Naive B cell (primary cell): ENCODE results near the gene PPP1R15A. TPM values are rescaled to one million over a fixed set of nuclear protein-coding genes. Genes with fewer than 3 reads are reported as not detected.
"Not testable (repeated sequence)": the region's sequence is repeated elsewhere in the genome, so short reads cannot be mapped to it uniquely, and the experiment has no call there.

Source experiments
- ATAC-seq, 2 donors: fragments of 150-1000 bp; cut with Tn5 transposase; 2 replicates each; pipeline ENCODE4 v1.10.0; 2021; ENCODE audit warnings: low read depth in 2 of 2, mild to moderate bottlenecking in 2 of 2, moderate library complexity in 2 of 2
- DNase-seq: peaks from one replicate; pipeline ENCODE4 v3.0.0; 2022
- H3K27ac Mint-ChIP-seq, 6 donors: one replicate each; pipeline ENCODE4 v1.8.0; 2020 to 2022; ENCODE audit warnings: mild to moderate bottlenecking in 6 of 6, mixed read lengths in 6 of 6, moderate library complexity in 5 of 6, inconsistent platforms in 2 of 6
- H3K27me3 Mint-ChIP-seq, 3 donors: one replicate each; pipeline ENCODE4 v1.8.0; 2021 to 2022; ENCODE audit warnings: mixed read lengths in 3 of 3, mild to moderate bottlenecking in 1 of 3
- H3K36me3 Mint-ChIP-seq, 2 donors: one replicate each; pipeline ENCODE4 v1.8.0; 2020 to 2022; ENCODE audit warnings: mixed read lengths in 2 of 2, inconsistent platforms in 1 of 2, mild to moderate bottlenecking in 1 of 2
- H3K4me1 Mint-ChIP-seq, 3 donors: one replicate each; pipeline ENCODE4 v1.8.0; 2020 to 2022; ENCODE audit warnings: mixed read lengths in 3 of 3, inconsistent platforms in 1 of 3, mild to moderate bottlenecking in 1 of 3, moderate library complexity in 1 of 3
- H3K4me3 Mint-ChIP-seq, 8 donors: one replicate each; pipeline ENCODE4 v1.8.0; 2020 to 2022; ENCODE audit warnings: mild to moderate bottlenecking in 8 of 8, mixed read lengths in 8 of 8, moderate library complexity in 8 of 8, inconsistent platforms in 2 of 8
- H3K9me3 Mint-ChIP-seq, 7 donors: one replicate each; pipeline ENCODE4 v1.8.0; 2020 to 2022; ENCODE audit warnings: mixed read lengths in 7 of 7, mild to moderate bottlenecking in 5 of 7, inconsistent platforms in 2 of 7, moderate library complexity in 1 of 7
- polyA plus RNA-seq, 6 donors: library from polyadenylated mRNA; unstranded; fragments of 300-500 nt; fragmentation: Illumina TruSeq; gene quantifications; one replicate each; pipeline ENCODE4 v1.2.3, GENCODE V29; 2021; ENCODE audit warnings: low read depth in 6 of 6

The PPP1R15A gene
- polyA plus RNA-seq, 6 donors from 2014 or later, result 98.9 to 436 (median 172) TPM

- no peak for ATAC-seq
- no peak for DNase-seq
- H3K4me1 Mint-ChIP-seq, result peaks cover 1 to 6% (median 3%) of the 10 kb centered on the region in 3 donors
- peaks cover 0 to 2% (median 0%) of the 10 kb centered on the region in 7 donors for H3K9me3 Mint-ChIP-seq
- peaks cover 2% of the 10 kb centered on the region in 2 donors for H3K36me3 Mint-ChIP-seq
- H3K4me3 Mint-ChIP-seq, result peak overlapping the region in 1 of 8 donors; percentile 11
- H3K27ac Mint-ChIP-seq, result peak overlapping the region in 2 of 6 donors; percentile 33 to 38
- H3K27me3 Mint-ChIP-seq, result peaks cover 0 to 9% (median 0%) of the 10 kb centered on the region in 3 donors
These were observed 5.0 kb upstream of the PPP1R15A start for GRCh38 chr19:48867123-48867745.

DNA sequence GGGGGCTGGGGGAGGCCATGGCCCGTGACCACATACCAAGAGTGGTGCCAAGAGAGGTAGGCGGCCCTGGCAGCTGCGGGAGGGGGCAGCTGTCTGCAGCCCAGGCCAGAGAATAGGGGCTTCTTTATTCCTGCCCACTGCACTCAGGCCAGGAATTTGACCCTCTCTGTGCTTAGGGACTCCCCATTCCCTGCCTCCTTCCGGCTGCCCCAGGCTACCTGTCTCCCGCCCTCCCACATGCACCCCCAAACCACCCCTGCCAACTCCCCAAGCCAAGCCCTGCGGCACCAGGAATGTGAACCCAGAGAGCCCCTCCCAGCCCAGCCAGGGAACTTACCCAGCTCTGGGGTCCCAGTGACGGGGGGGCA lies 4.5 kb upstream of the PPP1R15A start:
- DNase-seq, result no peak
- Mint-ChIP-seq H3K27ac (peak overlapping the region in 2 of 6 donors; percentile 4 to 54), H3K27me3 (peaks cover 0 to 9% (median 0%) of the 10 kb centered on the region in 3 donors), H3K36me3 (peaks cover 4 to 7% of the 10 kb centered on the region in 2 donors), H3K4me1 (peaks cover 6 to 11% (median 7%) of the 10 kb centered on the region in 3 donors), H3K4me3 (no peak overlapping the region), H3K9me3 (peaks cover 0 to 4% (median 0%) of the 10 kb centered on the region in 7 donors)
- no peak for ATAC-seq

- no peak for DNase-seq
- peak within 1 kb of the TSS in 3 of 6 donors; percentile 4 to 67 (median 33) for H3K27ac Mint-ChIP-seq
- peaks cover 12 to 17% (median 13%) of the 10 kb centered on the region in 3 donors for H3K4me1 Mint-ChIP-seq
- H3K27me3 Mint-ChIP-seq, result peaks cover 0 to 9% (median 0%) of the 10 kb centered on the region in 3 donors
- ATAC-seq, result no peak
- peak within 1 kb of the TSS in 2 of 8 donors; percentile 16 to 40 for H3K4me3 Mint-ChIP-seq
- H3K9me3 Mint-ChIP-seq, result peaks cover 0 to 4% (median 0%) of the 10 kb centered on the region in 7 donors
- H3K36me3 Mint-ChIP-seq, result peaks cover 5 to 12% of the 10 kb centered on the region in 2 donors
These were observed 3.9 kb upstream of the PPP1R15A start, which contains the start of gene PLEKHA4 for GRCh38 chr19:48868114-48868886. Gene PLEKHA4 (minus strand): TSS chr19:48868617. CDS start chr19:48867620, 997 bp downstream.

DNA sequence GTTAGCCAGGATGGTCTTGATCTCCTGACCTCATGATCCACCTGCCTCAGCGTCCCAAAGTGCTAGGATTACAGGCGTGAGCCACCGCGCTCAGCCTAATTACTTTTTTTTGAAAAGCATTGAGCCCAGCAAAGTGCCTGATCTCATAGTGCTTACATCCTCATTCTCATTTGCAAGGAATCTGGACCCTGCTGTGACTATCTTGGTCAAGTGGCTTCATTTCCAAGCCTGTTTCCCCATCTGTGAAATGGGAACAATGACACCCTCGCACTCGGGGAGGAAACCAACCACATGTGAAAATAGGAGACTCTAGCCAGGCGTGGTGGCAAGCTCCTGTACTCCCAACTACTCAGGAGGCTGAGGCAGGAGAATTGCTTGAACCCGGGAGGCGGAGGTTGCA lies 2.2 kb upstream of the PPP1R15A start:
- Mint-ChIP-seq H3K27me3 (peaks cover 0 to 9% (median 0%) of the 10 kb centered on the region in 3 donors), H3K36me3 (peaks cover 18 to 26% of the 10 kb centered on the region in 2 donors), H3K4me1 (peaks cover 29 to 31% (median 31%) of the 10 kb centered on the region in 3 donors), H3K9me3 (peaks cover 0 to 4% (median 0%) of the 10 kb centered on the region in 7 donors), H3K27ac (no peak overlapping the region), H3K4me3 (peak overlapping the region in 2 of 8 donors; percentile 26 to 33)
- no peak for DNase-seq
- no peak for ATAC-seq

GRCh38 chr19:48871471-48872181 lies 595 bp upstream of the PPP1R15A start:
- peak overlapping the region; percentile 99 to 100 (median 100) for H3K27ac Mint-ChIP-seq
- H3K4me1 Mint-ChIP-seq, result peaks cover 45 to 47% (median 46%) of the 10 kb centered on the region in 3 donors
- ATAC-seq, H3K27me3 Mint-ChIP-seq, DNase-seq, H3K9me3 Mint-ChIP-seq: not testable (repeated sequence)
- H3K36me3 Mint-ChIP-seq, result peaks cover 18 to 33% of the 10 kb centered on the region in 2 donors
- H3K4me3 Mint-ChIP-seq, result peak overlapping the region; percentile 98 to 100 (median 100)

DNA sequence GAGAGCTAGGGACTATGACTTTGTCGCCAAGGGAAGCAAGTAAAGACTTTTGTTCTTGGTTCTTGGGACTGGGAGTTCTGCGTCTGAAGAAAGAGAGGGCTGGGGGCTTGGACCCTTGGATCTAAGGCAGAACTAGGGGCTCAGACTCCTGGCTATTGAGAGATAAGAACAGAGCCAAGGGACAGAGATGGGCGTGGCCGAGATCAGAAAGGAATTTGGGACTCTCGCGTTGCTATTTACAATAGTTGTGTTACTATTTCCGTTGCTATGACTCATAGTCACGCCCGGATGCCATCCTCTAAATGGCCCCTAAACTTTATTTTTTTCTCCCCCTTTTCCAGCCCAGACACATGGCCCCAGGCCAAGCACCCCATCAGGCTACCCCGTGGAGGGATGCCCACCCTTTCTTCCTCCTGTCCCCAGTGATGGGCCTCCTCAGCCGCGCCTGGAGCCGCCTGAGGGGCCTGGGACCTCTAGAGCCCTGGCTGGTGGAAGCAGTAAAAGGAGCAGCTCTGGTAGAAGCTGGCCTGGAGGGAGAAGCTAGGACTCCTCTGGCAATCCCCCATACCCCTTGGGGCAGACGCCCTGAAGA lies 759 bp downstream of the PPP1R15A start:
- H3K27ac Mint-ChIP-seq, result peak overlapping the region; percentile 99 to 100 (median 100)
- H3K36me3 Mint-ChIP-seq, result peaks cover 18 to 33% of the 10 kb centered on the region in 2 donors
- peak overlapping the region; percentile 98 to 100 (median 100) for H3K4me3 Mint-ChIP-seq
- peaks cover 0 to 5% (median 0%) of the 10 kb centered on the region in 3 donors for H3K27me3 Mint-ChIP-seq
- H3K9me3 Mint-ChIP-seq, result peaks cover 0 to 4% (median 0%) of the 10 kb centered on the region in 7 donors
- ATAC-seq (peak; percentile 50), DNase-seq (peak; percentile 82)
- H3K4me1 Mint-ChIP-seq, result peaks cover 45 to 57% (median 49%) of the 10 kb centered on the region in 3 donors

GRCh38 chr19:48873476-48874302 lies 1.5 kb downstream of the PPP1R15A start:
- Mint-ChIP-seq H3K4me1 (peaks cover 45 to 57% (median 46%) of the 10 kb centered on the region in 3 donors), H3K4me3 (peak overlapping the region; percentile 98 to 100 (median 100)), H3K27me3 (no peaks in the 10 kb centered on the region), H3K27ac (peak overlapping the region; percentile 99 to 100 (median 100)), H3K36me3 (peaks cover 18 to 33% of the 10 kb centered on the region in 2 donors), H3K9me3 (peaks cover 0 to 4% (median 0%) of the 10 kb centered on the region in 7 donors)
- DNase-seq (peak; percentile 17), ATAC-seq (no peak)

DNA sequence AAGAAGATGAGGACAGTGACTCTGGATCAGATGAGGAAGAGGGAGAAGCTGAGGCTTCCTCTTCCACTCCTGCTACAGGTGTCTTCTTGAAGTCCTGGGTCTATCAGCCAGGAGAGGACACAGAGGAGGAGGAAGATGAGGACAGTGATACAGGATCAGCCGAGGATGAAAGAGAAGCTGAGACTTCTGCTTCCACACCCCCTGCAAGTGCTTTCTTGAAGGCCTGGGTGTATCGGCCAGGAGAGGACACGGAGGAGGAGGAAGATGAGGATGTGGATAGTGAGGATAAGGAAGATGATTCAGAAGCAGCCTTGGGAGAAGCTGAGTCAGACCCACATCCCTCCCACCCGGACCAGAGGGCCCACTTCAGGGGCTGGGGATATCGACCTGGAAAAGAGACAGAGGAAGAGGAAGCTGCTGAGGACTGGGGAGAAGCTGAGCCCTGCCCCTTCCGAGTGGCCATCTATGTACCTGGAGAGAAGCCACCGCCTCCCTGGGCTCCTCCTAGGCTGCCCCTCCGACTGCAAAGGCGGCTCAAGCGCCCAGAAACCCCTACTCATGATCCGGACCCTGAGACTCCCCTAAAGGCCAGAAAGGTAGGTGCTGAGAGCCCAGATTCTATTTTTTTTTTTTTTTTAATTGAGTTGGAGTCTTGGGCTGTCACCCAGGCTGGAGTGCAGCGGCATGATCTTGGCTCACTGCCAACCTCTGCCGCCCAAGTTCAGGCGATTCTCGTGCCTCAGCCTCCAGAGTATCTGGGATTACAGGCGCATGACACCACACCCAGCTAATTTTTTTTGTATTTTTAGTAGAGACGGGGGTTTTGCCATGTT lies 2.3 kb downstream of the PPP1R15A start:
- ATAC-seq, result peak; percentile 0 to 2
- Mint-ChIP-seq H3K36me3 (peaks cover 18 to 33% of the 10 kb centered on the region in 2 donors), H3K27ac (peak overlapping the region; percentile 97 to 100 (median 100)), H3K27me3 (no peaks in the 10 kb centered on the region), H3K4me1 (peaks cover 45 to 59% (median 46%) of the 10 kb centered on the region in 3 donors), H3K9me3 (peaks cover 0 to 4% (median 0%) of the 10 kb centered on the region in 7 donors), H3K4me3 (peak overlapping the region; percentile 98 to 100 (median 100))
- peak; percentile 22 for DNase-seq

DNA sequence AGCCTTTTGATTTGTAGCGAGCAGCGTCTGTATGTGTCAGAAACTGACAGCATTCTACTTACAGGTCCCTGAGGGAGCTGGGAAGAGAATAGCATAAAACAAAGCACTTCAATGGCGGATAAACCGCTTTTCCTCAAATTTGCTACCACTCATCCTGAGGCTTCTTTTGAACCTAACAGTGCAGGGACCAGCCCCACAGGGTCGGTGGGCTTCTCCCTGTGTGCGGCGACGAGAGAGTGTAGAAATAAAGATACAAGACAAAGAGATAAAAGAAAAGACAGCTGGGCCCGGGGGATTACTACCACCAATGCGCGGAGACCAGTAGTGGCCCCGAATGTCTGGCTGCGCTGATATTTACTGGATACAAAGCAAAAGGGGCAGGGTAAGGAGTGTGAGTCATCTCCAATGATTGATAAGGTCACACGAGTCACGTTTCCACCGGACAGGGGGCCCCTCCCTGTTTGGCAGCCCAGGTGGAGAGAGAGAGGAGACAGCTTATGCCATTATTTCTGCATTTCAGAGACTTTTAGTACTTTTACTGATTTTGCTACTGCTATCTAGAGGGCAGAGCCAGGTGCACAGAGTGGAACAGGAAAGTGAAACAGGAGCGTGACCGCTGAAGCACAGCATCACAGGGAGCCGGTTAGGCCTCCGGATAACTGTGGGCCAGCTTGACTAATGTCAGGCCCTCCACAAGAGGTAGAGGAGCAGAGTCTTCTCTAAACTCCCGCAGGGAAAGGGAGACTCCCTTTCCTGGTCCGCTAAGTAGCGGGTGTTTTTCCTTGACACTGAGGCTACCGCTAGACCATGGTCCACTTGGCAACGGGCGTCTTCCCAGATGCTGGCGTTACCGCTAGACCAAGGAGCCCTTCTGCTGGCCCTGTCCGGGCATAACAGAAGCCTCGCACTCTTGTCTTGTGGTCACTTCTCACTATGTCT lies 4.1 kb downstream of the PPP1R15A start:
- Mint-ChIP-seq H3K27ac (peak overlapping the region; percentile 92 to 100 (median 100)), H3K36me3 (peaks cover 18 to 33% of the 10 kb centered on the region in 2 donors), H3K4me1 (peaks cover 45 to 63% (median 46%) of the 10 kb centered on the region in 3 donors), H3K4me3 (peak overlapping the region; percentile 13 to 100 (median 72))
- DNase-seq, result peak; percentile 41
- H3K27me3 Mint-ChIP-seq, H3K9me3 Mint-ChIP-seq, ATAC-seq: not testable (repeated sequence)

DNA sequence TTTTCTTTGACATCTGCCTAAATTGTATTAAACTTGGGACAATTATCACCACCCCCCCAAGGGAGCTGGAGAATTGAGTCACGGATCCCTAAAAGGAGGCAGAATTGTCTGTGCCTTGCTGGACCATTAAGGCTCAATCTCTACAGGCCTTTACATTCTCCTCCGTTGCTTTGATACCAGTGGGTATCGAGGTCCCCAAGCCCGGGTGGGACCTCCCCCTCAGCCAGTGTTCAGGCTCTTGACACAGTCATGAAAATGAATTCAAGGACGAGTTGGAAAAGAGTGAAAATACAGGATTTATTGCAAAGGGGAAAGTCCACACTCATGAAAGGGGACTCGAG lies 5.6 kb downstream of the PPP1R15A start:
- H3K4me1 Mint-ChIP-seq, result peaks cover 38 to 55% (median 38%) of the 10 kb centered on the region in 3 donors
- H3K27ac Mint-ChIP-seq, result peak overlapping the region; percentile 69 to 100 (median 88)
- peak overlapping the region in 4 of 8 donors; percentile 42 to 99 (median 54) for H3K4me3 Mint-ChIP-seq
- DNase-seq (peak; percentile 21), ATAC-seq (no peak)
- no peaks in the 10 kb centered on the region for H3K27me3 Mint-ChIP-seq
- H3K36me3 Mint-ChIP-seq, result peaks cover 14 to 25% of the 10 kb centered on the region in 2 donors
- H3K9me3 Mint-ChIP-seq, result peaks cover 0 to 2% (median 0%) of the 10 kb centered on the region in 7 donors
